GM18502 (cell line): Measurements from ENCODE around the gene TMPRSS2.

Experiments used
- ATAC-seq: cut with Tn5 transposase; IDR thresholded peaks from one replicate; pipeline ENCODE4 v1.9.1; 2021; ENCODE audit warnings: mild to moderate bottlenecking; ENCODE audit not compliant: unreplicated experiment, poor library complexity

The TMPRSS2 gene

DNA sequence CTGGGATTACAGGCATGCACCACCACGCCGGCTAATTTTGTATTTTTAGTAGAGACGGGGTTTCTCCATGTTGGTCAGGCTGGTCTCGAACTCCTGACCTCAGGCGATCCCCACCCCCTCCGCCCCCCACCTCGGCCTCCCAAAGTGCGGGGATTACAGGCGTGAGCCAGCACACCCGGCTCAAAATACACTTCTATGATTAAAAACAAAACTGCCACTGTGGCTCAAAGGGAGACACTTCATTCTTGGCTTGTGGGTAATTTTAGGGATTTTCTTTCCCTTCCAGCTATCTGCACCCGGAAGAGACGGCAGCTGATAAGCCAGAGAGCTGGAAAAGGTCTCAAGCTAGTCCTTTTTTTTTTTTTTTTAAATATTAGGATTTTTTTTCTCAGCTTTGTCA is 24.5 kb downstream of the TMPRSS2 start:
- ATAC-seq, result no peak

DNA sequence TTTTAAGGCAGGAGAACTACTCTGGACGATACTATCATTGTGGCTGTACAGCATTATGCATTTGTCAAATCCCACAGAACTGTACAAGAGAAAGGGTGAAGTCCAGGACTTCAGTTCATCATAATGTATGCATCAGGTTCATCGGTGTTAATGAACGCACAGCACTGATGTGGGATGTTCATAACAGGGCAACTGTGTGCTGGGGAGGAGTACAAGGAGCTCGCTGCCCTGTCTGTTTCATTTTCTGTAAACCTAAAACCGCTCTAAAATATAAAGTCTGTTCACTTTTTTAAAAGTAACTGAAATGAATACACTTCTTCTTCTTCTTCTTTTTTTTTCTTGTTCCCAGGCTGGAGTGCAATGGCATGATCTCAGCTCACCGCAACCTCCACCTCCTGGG is 25.0 kb downstream of the TMPRSS2 start:
- ATAC-seq, result no peak

DNA sequence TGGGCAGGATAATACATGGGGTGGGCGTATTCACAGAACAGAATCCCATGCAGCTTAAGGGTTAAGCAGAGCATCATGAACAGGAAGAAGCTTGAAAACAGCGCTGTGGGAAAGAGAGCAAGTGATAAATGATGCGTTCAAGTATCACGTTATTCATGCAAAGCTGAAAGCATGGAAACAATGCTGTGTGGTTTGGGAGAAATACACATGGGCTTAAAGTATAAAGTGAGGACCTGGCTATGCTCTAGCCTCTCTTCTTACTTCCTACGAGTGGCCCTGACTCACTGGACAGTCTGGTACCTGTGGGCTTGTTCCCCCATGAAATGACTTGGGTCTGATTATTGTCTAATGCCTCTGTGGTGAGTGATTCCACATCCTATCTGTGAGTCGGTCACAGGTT is 25.7 kb downstream of the TMPRSS2 start:
- ATAC-seq, result no peak

DNA sequence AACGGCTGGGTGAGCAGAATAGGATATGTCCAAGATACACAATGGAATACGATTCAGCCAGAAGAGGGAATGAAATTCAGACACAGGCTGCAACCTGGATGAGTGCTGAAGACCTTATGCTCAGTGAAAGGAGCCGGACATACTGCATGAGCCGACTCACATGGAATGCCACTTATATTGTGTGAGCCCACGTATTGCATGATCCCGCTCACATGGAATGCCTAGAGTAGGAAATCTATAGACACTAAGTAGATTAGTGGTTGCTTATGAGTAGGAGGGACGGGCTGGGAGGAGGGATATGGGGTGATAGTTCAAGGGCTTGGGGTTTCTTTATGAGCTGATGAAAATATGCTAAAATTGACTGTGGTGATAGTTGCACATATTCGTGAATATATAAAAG is 26.8 kb downstream of the TMPRSS2 start:
- ATAC-seq, result no peak

DNA sequence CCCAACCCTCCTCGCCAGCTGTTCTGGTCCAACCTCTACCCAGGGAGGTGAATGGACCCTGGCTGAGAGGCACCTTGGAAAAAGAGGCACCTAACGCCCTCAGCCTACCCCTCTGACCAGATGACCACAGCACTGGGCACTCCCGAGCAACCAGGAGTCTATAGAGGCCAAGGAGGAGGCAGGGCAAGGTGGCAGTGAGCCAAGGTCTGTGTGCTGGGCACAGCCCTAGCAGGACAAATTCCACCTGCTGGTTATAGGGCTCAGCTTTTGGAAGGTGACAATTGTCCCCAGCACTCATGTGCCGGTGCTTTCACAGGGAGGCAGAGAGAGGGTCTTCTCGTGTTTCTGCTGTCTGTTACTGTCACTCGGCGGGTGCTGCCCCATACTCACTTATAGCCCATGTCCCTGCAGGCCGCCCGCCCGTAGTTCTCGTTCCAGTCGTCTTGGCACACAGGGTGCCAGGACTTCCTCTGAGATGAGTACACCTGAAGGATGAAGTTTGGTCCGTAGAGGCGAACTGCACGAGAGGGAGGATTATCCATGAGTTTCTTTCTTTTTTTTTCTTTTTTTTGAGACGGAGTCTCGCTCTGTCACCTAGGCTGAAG is 27.8 kb downstream of the TMPRSS2 start:
- no peak for ATAC-seq

DNA sequence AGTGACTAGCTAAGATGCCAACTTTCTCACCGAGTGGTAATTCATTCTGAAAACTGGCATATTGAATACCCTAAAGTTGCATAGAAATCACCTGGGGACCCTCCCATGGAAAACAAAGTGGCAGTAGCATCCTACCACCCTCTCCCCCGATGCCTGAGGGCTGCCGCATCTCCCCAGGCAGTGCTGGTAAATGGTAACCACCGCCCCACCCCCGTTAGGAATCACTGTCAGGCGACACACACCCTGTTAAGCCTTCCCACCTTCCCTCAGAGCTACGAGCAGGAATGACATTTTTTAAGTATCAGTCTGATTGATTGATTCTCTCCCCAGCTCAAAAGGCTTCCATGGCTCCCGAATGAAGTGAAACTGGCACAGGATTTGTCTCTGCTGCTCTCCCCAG is 28.3 kb downstream of the TMPRSS2 start:
- ATAC-seq, result no peak

DNA sequence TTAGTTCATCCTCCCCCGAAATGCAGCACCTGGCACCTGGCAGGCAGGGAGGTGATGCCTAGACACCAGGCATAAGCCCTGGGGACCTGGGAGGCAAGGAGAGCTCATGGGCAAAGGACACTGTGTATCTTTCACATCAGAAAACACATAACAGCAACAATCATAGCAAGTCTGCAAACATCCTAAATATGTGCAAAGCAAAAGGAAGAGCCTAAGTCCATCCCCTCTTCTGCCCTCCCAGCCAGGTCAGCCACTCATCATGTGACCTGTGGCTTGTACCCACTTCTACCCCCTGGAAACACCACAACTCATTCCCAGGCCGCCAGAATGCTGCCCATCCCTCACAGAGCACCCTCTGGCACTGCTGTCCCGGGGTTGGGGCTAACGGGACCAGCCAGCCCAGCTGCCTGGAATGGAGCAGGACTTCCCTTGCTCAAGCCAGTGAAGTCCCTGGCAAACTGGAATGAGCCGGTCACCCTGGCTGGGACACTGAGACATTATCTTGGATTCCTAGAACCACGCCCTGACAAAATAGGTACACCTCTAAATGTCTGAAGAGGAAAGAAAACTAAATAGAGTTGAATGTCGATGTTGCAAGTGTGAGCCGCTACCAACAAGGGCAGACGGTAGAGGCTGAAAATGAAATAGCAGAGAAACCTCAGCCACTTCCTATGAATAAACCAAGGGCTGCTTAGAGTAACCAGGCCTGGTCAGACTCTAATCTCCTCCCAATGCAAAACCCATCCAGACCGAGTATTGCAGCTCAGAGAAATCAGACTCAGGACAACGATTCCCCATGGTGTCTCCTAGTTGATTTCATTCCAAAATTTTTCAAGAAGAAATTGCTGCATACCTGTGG is 29.4 kb downstream of the TMPRSS2 start:
- no peak for ATAC-seq

DNA sequence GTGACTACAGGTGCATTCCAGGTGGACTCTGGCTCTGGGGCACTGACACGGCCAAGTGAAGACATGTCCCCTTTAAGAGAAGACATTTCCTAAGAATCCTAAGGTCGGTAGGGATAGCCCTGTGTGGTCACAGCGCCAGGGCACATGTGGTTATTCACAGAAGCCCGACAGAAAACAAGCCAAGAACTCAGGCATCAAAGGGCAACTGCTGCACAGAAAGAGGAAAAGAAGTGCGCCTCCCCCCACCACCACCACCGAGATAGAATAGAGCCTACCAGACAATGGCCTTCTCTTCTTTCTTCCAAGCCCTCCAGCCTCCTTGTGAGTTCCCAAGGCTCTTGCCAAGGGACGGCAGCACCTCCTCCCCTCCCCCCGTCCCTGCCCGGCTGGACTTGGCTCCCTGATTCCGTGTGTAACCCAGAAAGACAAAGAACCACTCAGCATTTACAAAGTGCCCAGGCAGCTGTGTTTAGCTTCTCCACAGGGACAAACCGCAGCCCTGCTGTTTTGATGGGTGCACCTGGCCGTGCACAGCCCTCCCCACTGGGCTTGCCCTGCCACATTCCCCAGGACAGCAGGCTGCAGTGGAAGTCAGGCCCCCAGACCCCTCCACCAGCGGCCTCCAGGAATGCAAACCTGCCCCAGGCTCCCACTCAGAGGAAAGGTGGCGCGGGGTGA is 30.2 kb downstream of the TMPRSS2 start:
- no peak for ATAC-seq

DNA sequence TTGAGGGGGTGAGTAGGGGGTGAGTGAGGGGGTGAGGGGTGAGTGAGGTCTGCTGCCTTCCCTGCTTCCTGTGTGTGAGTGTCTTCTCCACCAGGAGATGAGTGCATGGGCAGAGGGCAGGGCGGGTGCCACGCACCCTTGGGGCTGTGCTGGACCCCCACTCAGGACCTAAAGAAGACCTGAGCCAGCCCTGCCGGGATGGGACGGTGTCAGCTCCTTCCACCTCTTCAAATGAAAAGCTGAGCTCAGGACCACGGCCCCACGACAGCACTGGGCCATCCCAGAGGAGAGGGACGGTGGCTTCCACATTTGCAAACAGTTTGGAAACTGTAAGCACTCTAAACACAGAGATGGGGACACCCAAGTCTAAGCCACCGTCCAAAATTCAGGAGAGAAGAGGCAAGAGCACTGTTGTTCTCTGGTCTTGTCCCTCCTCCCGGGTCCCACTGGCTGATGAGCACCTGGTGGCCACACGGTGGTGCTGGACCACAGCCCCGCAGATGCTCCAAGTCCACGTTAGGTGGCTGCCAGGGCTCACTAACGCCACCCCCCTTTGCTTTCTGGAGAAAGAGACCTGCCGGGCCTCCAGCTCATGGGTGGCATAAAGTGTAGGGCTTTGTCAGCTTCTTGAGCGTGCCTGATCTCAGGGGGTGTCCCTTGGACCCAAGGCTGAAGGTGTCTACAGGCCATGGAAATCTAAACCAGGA is 32.1 kb downstream of the TMPRSS2 start:
- ATAC-seq, result no peak

DNA sequence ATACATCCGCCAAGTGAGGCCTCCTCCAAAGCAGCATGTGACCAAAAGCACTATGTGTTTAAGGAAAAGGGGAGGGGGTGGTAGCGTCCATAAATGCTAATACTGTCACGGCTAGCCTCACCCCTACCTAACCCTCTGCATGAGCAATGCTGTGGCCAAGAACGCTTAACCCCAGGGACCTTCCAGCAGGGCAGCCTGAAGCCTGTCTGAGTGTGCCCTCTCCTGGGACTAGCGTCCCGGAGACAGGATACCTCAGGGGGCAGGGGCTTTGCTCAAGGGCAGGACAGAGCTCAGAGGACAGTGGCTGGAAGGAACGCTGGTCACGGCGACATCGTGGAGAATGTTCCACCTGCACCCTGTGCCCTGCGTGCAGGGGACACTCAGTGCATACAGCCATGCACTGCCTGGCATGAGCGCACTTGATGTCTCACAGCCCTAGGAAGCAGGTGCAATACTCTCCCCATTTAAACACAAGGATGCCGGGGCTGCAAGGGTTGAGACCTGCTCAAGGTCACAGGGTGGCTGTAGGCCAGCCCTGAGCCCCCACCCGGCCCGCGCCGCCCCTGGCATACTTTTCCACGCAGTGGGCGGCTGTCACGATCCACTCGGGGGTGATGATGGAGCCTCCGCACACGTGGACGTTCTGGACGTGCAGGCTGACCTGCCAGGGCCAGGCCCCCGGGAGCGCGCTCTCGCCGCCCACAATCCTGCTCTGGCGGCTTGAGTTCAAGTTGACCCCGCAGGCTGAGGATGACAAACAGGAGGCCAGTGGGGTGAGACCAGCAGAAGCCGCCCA is 35.0 kb downstream of the TMPRSS2 start:
- ATAC-seq, result no peak

DNA sequence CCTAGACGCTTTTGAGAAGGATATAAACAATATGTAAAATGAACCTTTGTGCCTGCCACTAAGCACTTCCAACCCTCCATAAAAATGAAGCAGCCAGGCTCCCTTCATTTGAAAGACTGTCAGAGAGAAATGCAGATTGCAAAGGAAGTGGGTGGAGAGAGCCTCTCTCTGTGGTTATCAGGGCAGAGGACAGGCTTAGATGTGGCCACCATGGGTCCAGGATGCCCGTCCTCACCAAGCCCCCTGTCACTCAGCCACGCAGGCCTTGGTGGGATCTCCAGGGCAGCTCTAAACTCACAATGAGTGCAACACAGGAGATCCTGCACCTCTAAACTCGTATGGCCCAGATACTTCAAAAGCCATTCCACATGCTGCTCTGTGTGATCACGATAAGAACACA is 37.9 kb downstream of the TMPRSS2 start:
- ATAC-seq, result no peak

DNA sequence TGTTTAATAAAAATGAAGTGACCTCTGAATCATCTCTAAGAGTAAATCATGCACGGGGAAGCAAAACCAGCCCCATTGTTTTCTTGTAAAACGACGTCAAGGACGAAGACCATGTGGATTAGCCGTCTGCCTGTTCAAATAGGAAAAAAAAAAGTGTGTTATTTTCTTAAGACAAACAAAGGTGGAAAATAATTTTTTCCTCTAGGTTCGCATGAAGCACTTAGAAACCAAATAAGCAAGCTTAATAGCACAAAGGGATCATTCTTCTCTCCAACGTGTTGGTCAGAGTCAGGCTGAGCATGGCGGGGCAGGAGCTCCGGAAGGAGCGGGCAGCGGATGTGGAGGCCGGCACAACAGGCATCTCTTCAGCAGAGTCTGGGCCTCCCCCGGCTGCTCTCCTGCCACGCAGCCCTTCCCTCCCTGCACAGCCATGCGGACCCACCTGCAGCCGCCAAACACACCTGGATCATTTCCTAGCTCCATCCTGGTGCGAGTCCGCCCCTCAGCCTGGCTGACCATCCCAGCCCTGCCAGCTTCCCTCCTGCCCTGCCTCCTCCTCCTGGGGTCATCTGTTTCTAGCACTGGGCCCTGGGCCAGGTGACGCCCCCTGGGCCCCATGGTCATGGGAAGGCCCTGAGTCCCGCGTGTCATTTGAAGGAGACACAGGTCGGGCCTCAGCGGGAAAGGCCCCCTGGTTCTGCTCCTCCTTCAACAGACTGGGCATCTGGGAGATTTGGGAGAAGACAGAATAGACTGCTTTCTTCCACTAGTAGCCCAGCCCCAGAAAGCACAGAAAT is 41.7 kb downstream of the TMPRSS2 start:
- no peak for ATAC-seq

DNA sequence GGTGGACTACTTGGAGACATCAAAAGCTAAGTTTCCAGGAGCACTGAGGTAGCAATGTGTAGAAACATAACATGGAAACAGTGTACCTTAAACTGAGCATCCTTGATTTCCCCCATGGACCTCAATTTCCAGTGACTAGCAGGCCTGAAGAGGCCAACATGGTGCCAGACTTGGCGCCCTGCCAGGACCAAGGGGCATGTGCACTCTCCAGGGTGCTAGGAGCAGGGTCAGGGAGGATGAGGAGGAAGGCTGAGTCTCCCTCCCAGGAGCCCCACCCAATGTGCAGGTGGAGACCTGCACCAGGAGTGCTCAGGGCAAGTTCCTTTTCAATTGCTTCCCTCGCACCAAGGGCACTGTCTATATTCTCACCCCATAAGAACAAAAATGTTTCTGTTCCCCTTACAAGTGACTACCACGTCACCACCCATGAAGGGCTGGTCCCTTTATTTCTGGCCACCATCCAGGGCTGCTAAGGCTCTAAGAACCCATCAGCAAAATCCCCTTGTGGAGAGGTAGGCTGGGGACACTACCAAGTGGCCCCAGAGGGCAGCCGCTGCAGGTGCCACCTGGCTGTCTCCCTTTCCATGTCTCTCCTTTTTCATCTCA is 42.7 kb downstream of the TMPRSS2 start:
- no peak for ATAC-seq

DNA sequence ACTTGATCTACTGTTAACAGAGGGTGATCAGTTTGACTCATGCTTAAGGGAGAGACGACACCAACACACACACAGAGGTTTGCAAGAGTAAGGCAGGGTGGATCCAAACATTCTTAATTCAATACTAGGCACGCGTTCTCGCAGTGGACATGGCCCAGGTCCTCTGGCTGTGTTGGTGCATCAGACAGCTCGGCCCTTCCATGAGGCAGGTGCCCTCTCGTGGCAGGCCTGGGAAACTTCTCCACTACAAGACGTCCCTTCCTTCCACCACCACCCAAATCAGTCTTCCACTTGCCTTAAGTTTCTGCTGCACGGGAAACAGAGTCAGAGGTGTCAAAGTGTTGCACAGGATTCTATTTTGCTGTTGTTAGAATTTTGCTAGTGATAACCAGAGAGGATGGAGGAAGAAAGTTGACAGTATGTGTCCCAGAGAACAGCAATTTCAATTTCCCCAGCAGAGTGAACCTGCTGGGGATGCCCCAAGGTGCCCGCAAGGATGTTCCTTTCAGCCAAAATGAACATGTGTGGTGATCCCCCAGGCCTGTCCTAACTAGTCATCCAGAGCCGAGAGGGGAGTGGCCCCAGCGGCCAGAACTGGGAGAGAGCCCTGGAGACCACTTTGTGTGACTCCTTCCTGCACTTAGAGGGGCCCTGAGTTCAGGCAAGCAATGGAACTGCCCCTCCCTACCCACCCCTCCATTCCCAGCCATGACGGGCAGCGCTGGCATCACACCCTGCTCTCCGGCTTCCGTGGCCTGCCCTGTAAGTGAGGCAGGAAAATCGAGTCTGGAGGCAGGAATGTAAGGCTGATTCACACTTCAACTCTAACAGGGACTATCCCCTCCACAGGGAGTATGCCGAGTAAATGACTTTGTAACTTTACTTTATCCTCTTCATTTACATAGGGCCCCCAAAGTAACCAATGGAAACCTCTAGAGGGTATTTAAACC is 47.1 kb downstream of the TMPRSS2 start:
- peak; percentile 52 for ATAC-seq

DNA sequence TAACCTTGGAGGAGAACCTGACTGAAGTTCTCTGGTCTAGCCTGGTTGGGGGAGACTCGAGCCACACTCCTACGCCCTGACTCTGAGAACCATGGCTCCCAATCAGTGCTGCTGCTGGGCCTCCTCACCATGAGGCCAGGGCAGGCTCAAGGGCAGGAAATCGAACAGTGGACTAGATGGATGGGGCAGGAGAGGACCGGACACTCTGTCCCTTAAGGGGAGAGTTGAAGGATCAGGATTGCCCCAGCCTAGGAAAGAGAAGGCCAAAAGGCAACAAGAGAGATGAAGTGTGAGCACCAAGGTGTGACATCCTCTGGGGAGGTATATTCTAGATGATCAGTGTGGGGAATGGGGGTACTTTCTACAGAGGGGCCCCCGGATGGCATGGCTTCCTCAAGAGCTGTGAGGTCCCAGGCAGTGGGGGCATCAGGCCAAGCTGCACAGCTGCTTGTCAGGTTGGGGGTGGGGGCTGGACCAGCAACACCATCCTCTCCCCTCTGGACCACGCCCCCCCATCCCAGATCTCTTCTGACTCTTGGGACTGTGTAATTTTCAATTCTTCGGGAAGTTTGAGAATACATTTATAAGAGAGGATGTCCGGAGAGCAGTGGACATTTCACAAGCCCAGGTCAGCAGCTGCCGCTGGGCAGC is 47.9 kb downstream of the TMPRSS2 start:
- ATAC-seq, result peak; percentile 28

DNA sequence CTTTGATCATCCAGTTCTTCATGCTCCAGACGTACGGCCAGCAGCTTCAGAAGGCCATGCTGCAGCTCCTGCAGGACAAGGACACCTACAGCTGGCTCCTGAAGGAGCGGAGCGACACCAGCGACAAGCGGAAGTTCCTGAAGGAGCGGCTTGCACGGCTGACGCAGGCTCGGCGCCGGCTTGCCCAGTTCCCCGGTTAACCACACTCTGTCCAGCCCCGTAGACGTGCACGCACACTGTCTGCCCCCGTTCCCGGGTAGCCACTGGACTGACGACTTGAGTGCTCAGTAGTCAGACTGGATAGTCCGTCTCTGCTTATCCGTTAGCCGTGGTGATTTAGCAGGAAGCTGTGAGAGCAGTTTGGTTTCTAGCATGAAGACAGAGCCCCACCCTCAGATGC is 49.4 kb downstream of the TMPRSS2 start:
- ATAC-seq, result no peak

DNA sequence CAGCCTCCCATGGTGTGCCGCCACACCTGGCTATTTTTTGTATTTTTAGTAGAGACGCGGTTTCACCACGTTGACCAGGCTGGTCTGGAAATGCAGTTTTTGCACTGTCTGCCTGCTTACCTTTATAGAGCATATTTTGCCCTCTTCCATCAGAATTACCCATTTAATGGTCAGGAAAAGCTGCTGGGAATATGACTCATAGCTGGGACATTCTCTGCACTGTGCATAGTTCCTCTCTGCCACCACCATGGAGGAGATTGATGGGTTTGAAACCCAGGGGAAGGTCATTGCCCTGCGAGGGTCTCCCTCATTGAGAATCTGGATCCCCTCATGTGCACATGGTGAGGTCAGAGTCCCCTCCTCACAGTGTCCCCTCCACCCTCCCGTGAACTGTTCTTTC is 49.8 kb downstream of the TMPRSS2 start:
- ATAC-seq, result no peak
